CD4-positive, CD25-positive, alpha-beta regulatory T cell (primary cell): ENCODE results near the gene CXCL17. TPM values are rescaled to one million over a fixed set of nuclear protein-coding genes. Genes with fewer than 3 reads are reported as not detected.
A peak's percentile ranks its signal among the peaks of the same experiment; 100 is the strongest.

Experiments used
- ATAC-seq, 2 donors: fragments of 150-1000 bp; cut with Tn5 transposase; one replicate each; pipeline ENCODE4 v1.10.0; 2021; ENCODE audit warnings: low read depth in 2 of 2, moderate number of reproducible peaks in 2 of 2, moderate library complexity in 1 of 2
- DNase-seq, 3 donors: peaks; one replicate each; pipeline versions ENCODE4 v3.0.0 to v3.0.0-alpha.2; 2012 to 2022; ENCODE audit warnings: mixed read lengths in 1 of 3
- H3K27ac ChIP-seq: one replicate; pipeline ENCODE4 v1.7.0; 2013; ENCODE audit warnings: mild to moderate bottlenecking, low read length; ENCODE audit not compliant: insufficient read depth, poor library complexity, severe bottlenecking
- H3K27me3 ChIP-seq: one replicate; pipeline ENCODE4 v1.7.0; 2013; ENCODE audit warnings: low read length; ENCODE audit not compliant: control insufficient read depth, insufficient read depth
- H3K36me3 ChIP-seq: one replicate; pipeline ENCODE4 v1.7.0; 2013; ENCODE audit warnings: mild to moderate bottlenecking, low read length, moderate library complexity; ENCODE audit not compliant: control insufficient read depth, insufficient read depth
- H3K4me1 ChIP-seq: 2 replicates; pipeline ENCODE4 v1.7.0; 2013; ENCODE audit warnings: mild to moderate bottlenecking, low read length; ENCODE audit not compliant: insufficient read depth, control insufficient read depth, poor library complexity, severe bottlenecking
- H3K4me3 ChIP-seq: one replicate; pipeline ENCODE4 v1.7.0; 2013; ENCODE audit warnings: low read depth, mild to moderate bottlenecking, low read length, moderate library complexity
- H3K9me3 ChIP-seq, 2 experiments: 1 replicate in 1 of 2; 2 replicates in 1 of 2; pipeline ENCODE4 v1.7.0; 2013; ENCODE audit warnings: low read length in 2 of 2, mild to moderate bottlenecking in 1 of 2, moderate library complexity in 1 of 2; ENCODE audit not compliant: control insufficient read depth in 2 of 2
- H3K27ac Mint-ChIP-seq, 3 donors: one replicate each; pipeline ENCODE4 v1.8.0; 2020 to 2022; ENCODE audit warnings: mild to moderate bottlenecking in 3 of 3, mixed read lengths in 3 of 3, moderate library complexity in 2 of 3
- H3K27me3 Mint-ChIP-seq: one replicate; pipeline ENCODE4 v1.8.0; 2022; ENCODE audit warnings: mild to moderate bottlenecking, mixed read lengths
- H3K36me3 Mint-ChIP-seq: one replicate; pipeline ENCODE4 v1.8.0; 2020; ENCODE audit warnings: mixed read lengths
- H3K4me1 Mint-ChIP-seq, 4 donors: one replicate each; pipeline ENCODE4 v1.8.0; 2020 to 2022; ENCODE audit warnings: mixed read lengths in 4 of 4, mild to moderate bottlenecking in 1 of 4
- H3K4me3 Mint-ChIP-seq, 4 donors: one replicate each; pipeline ENCODE4 v1.8.0; 2020 to 2022; ENCODE audit warnings: mild to moderate bottlenecking in 4 of 4, mixed read lengths in 4 of 4, moderate library complexity in 3 of 4
- H3K9me3 Mint-ChIP-seq, 7 donors: one replicate each; pipeline ENCODE4 v1.8.0; 2020 to 2022; ENCODE audit warnings: mixed read lengths in 7 of 7, mild to moderate bottlenecking in 3 of 7, moderate library complexity in 2 of 7
- polyA plus RNA-seq, 4 donors: library from polyadenylated mRNA; unstranded; fragments of 300-500 nt; fragmentation: Illumina TruSeq; gene quantifications; one replicate each; pipeline ENCODE4 v1.2.3, GENCODE V29; 2021
- total RNA-seq: library from RNA; stranded (reverse); gene quantifications from one replicate; pipeline ENCODE4 v1.2.3, GENCODE V29; 2022

The CXCL17 gene
- total and polyA plus RNA-seq, 5 donors from 2014 or later, result 0.28 TPM; not detected in 4

- H3K27ac ChIP-seq, result no peak overlapping the region
- Mint-ChIP-seq H3K36me3 (no peaks in the 10 kb centered on the region), H3K9me3 (no peaks in the 10 kb centered on the region), H3K4me3 (no peak overlapping the region), H3K4me1 (peaks cover 0 to 18% (median 6%) of the 10 kb centered on the region in 4 donors), H3K27me3 (peaks cover 7% of the 10 kb centered on the region), H3K27ac (peak overlapping the region in 1 of 3 donors; percentile 6)
- no peak for DNase-seq
- H3K4me1 ChIP-seq, result peaks cover 6% of the 10 kb centered on the region
- no peaks in the 10 kb centered on the region for H3K27me3 ChIP-seq
- H3K36me3 ChIP-seq, result no peaks in the 10 kb centered on the region
- ATAC-seq, result no peak
- H3K9me3 ChIP-seq, result no peaks in the 10 kb centered on the region
- H3K4me3 ChIP-seq, result no peak overlapping the region
Observed at GRCh38 chr19:42428676-42429075, 14.1 kb downstream of the CXCL17 start.

- H3K36me3 ChIP-seq, result no peaks in the 10 kb centered on the region
- ATAC-seq, result no peak
- no peak within 1 kb of the TSS for H3K4me3 ChIP-seq
- peak within 1 kb of the TSS in 1 of 3 donors; percentile 25 for H3K27ac Mint-ChIP-seq
- H3K36me3 Mint-ChIP-seq, result no peaks in the 10 kb centered on the region
- H3K27ac ChIP-seq, result no peak within 1 kb of the TSS
- peak within 1 kb of the TSS in 1 of 4 donors; percentile 44 for H3K4me3 Mint-ChIP-seq
- H3K9me3 Mint-ChIP-seq, result no peaks in the 10 kb centered on the region
- H3K4me1 ChIP-seq, result peaks cover 20% of the 10 kb centered on the region
- no peak for DNase-seq
- H3K27me3 ChIP-seq, result no peaks in the 10 kb centered on the region
- H3K27me3 Mint-ChIP-seq, result peaks cover 7% of the 10 kb centered on the region
- H3K4me1 Mint-ChIP-seq, result peaks cover 0 to 26% (median 10%) of the 10 kb centered on the region in 4 donors
- H3K9me3 ChIP-seq, result no peaks in the 10 kb centered on the region
Observed at GRCh38 chr19:42427313-42427712, 15.4 kb downstream of the CXCL17 start, which contains the start of gene LIPE. TSS of gene LIPE (minus strand) at chr19:42427388. CDS start at chr19:42427149, 239 bp downstream.

- H3K27ac Mint-ChIP-seq, result peak overlapping the region in 1 of 3 donors; percentile 25
- no peaks in the 10 kb centered on the region for H3K9me3 Mint-ChIP-seq
- no peaks in the 10 kb centered on the region for H3K36me3 ChIP-seq
- H3K4me1 Mint-ChIP-seq, result peaks cover 0 to 33% (median 15%) of the 10 kb centered on the region in 4 donors
- peak overlapping the region in 1 of 4 donors; percentile 44 for H3K4me3 Mint-ChIP-seq
- H3K27me3 Mint-ChIP-seq, result peaks cover 7% of the 10 kb centered on the region
- no peak for ATAC-seq
- no peaks in the 10 kb centered on the region for H3K27me3 ChIP-seq
- H3K36me3 Mint-ChIP-seq, result no peaks in the 10 kb centered on the region
- H3K4me3 ChIP-seq, result no peak overlapping the region
- DNase-seq, result no peak
- no peak overlapping the region for H3K27ac ChIP-seq
- peaks cover 26% of the 10 kb centered on the region for H3K4me1 ChIP-seq
- H3K9me3 ChIP-seq, result no peaks in the 10 kb centered on the region
Observed at GRCh38 chr19:42426643-42427042, 16.1 kb downstream of the CXCL17 start.

- H3K36me3 Mint-ChIP-seq, result peaks cover 3% of the 10 kb centered on the region
- no peak for DNase-seq
- H3K27me3 Mint-ChIP-seq, result peaks cover 7% of the 10 kb centered on the region
- no peaks in the 10 kb centered on the region for H3K9me3 Mint-ChIP-seq
- H3K4me1 Mint-ChIP-seq, result peaks cover 11 to 52% (median 32%) of the 10 kb centered on the region in 4 donors
- Histone ChIP-seq H3K9me3 (no peaks in the 10 kb centered on the region), H3K36me3 (no peaks in the 10 kb centered on the region), H3K27me3 (no peaks in the 10 kb centered on the region), H3K27ac (no peak overlapping the region), H3K4me1 (peaks cover 44% of the 10 kb centered on the region), H3K4me3 (no peak overlapping the region)
- H3K4me3 Mint-ChIP-seq, result peak overlapping the region; percentile 28 to 98 (median 98)
- no peak for ATAC-seq
- peak overlapping the region in 2 of 3 donors; percentile 85 to 97 for H3K27ac Mint-ChIP-seq
Observed at GRCh38 chr19:42424712-42425131, 18.0 kb downstream of the CXCL17 start.

- Histone ChIP-seq H3K36me3 (no peaks in the 10 kb centered on the region), H3K4me1 (peaks cover 45% of the 10 kb centered on the region), H3K27me3 (no peaks in the 10 kb centered on the region), H3K27ac (peak overlapping the region; percentile 83), H3K4me3 (peak overlapping the region; percentile 85), H3K9me3 (no peaks in the 10 kb centered on the region)
- ATAC-seq, result no peak
- no peak for DNase-seq
- peak overlapping the region; percentile 85 to 97 (median 97) for H3K27ac Mint-ChIP-seq
- peaks cover 7% of the 10 kb centered on the region for H3K27me3 Mint-ChIP-seq
- H3K9me3 Mint-ChIP-seq, result no peaks in the 10 kb centered on the region
- H3K36me3 Mint-ChIP-seq, result peaks cover 3% of the 10 kb centered on the region
- H3K4me3 Mint-ChIP-seq, result peak overlapping the region; percentile 64 to 98 (median 98)
- H3K4me1 Mint-ChIP-seq, result peaks cover 11 to 54% (median 32%) of the 10 kb centered on the region in 4 donors
Observed at GRCh38 chr19:42424345-42424707, 18.4 kb downstream of the CXCL17 start.

GRCh38 chr19:42423462-42424344 is 19.0 kb downstream of the CXCL17 start:
- DNase-seq (peak; percentile 89 to 97 (median 95)), ATAC-seq (peak; percentile 92 to 94)
- Mint-ChIP-seq H3K9me3 (no peaks in the 10 kb centered on the region), H3K27me3 (peaks cover 7% of the 10 kb centered on the region), H3K4me1 (peaks cover 11 to 54% (median 34%) of the 10 kb centered on the region in 4 donors), H3K27ac (peak overlapping the region; percentile 97 to 99 (median 97)), H3K36me3 (peaks cover 3% of the 10 kb centered on the region), H3K4me3 (peak overlapping the region; percentile 98 to 100 (median 98))
- H3K27ac ChIP-seq, result peak overlapping the region; percentile 83
- H3K4me3 ChIP-seq, result peak overlapping the region; percentile 85
- H3K36me3 ChIP-seq, result no peaks in the 10 kb centered on the region
- H3K27me3 ChIP-seq, result no peaks in the 10 kb centered on the region
- H3K4me1 ChIP-seq, result peaks cover 45% of the 10 kb centered on the region
- no peaks in the 10 kb centered on the region for H3K9me3 ChIP-seq

- no peaks in the 10 kb centered on the region for H3K36me3 ChIP-seq
- ATAC-seq, result peak; percentile 33 to 44
- peak; percentile 22 to 72 (median 71) for DNase-seq
- H3K4me3 ChIP-seq, result peak overlapping the region; percentile 85
- H3K9me3 ChIP-seq, result no peaks in the 10 kb centered on the region
- H3K4me1 ChIP-seq, result peaks cover 45% of the 10 kb centered on the region
- Mint-ChIP-seq H3K27ac (peak overlapping the region; percentile 97 to 99 (median 97)), H3K36me3 (peaks cover 3% of the 10 kb centered on the region), H3K4me1 (peaks cover 11 to 57% (median 35%) of the 10 kb centered on the region in 4 donors), H3K9me3 (no peaks in the 10 kb centered on the region), H3K27me3 (peaks cover 7% of the 10 kb centered on the region), H3K4me3 (peak overlapping the region; percentile 98 to 100 (median 98))
- peak overlapping the region; percentile 83 for H3K27ac ChIP-seq
- no peaks in the 10 kb centered on the region for H3K27me3 ChIP-seq
Observed at GRCh38 chr19:42422901-42423461, 19.8 kb downstream of the CXCL17 start.
